Measurements from ENCODE around the gene HPCAL1.

- TF ChIP-seq CTCF (conservative IDR thresholded peaks at IDR 0.05; ENCODE audit: low read length) (no peak), EZH2phosphoT487 (IDR thresholded peaks at IDR 0.05; ENCODE audit: borderline replicate concordance) (no peak)
These were observed 120.2 kb downstream of the HPCAL1 start for GRCh38 chr2:10422732-10423399.

All from Loucy (cell line).